BLaER1 (cell line): Measurements from ENCODE around the gene ABHD12B.
"Not testable (repeated sequence)": the region's sequence is repeated elsewhere in the genome, so short reads cannot be mapped to it uniquely, and the experiment has no call there.

Experiments used
- H3K27ac ChIP-seq: shearing (Covaris generic); formaldehyde crosslinking; 2 replicates; pipeline ENCODE4 v1.8.1; 2022
- H3K27me3 ChIP-seq: shearing (Covaris generic); formaldehyde crosslinking; 2 replicates; pipeline ENCODE4 v1.8.1; 2022
- H3K36me3 ChIP-seq: shearing (Covaris generic); formaldehyde crosslinking; 2 replicates; pipeline ENCODE4 v1.8.1; 2022
- H3K4me1 ChIP-seq: shearing (Covaris generic); formaldehyde crosslinking; 2 replicates; pipeline ENCODE4 v1.8.1; 2022
- H3K4me2 ChIP-seq: shearing (Covaris generic); formaldehyde crosslinking; 2 replicates; pipeline ENCODE4 v1.8.1; 2022
- H3K4me3 ChIP-seq: shearing (Covaris generic); formaldehyde crosslinking; 2 replicates; pipeline ENCODE4 v1.8.1; 2022
- H3K9ac ChIP-seq: shearing (Covaris generic); formaldehyde crosslinking; 2 replicates; pipeline ENCODE4 v1.8.1; 2022
- H3K9me3 ChIP-seq: shearing (Covaris generic); formaldehyde crosslinking; 2 replicates; pipeline ENCODE4 v1.8.1; 2022
- H4K20me1 ChIP-seq: shearing (Covaris generic); formaldehyde crosslinking; 2 replicates; pipeline ENCODE4 v1.8.1; 2022
- Cebpa-rat ChIP-seq: shearing (Covaris generic); IDR thresholded peaks from 2 replicates; pipeline ENCODE4 v1.8.1; 2022

Gene ABHD12B

GRCh38 chr14:50883827-50884197, 12.0 kb downstream of the ABHD12B start:
- no peaks in the 10 kb centered on the region for H3K9me3 ChIP-seq
- no peak for TF ChIP-seq Cebpa-rat
- peaks cover 28% of the 10 kb centered on the region for H3K4me1 ChIP-seq
- no peak overlapping the region for H3K4me3 ChIP-seq
- H3K36me3 ChIP-seq: no peaks in the 10 kb centered on the region
- no peaks in the 10 kb centered on the region for H3K27me3 ChIP-seq
- no peak overlapping the region for H3K9ac ChIP-seq
- no peaks in the 10 kb centered on the region for H4K20me1 ChIP-seq
- H3K27ac ChIP-seq: no peak overlapping the region
- no peak overlapping the region for H3K4me2 ChIP-seq

GRCh38 chr14:50887476-50887875, 15.6 kb downstream of the ABHD12B start:
- no peak overlapping the region for H3K9ac ChIP-seq
- no peaks in the 10 kb centered on the region for H3K36me3 ChIP-seq
- no peaks in the 10 kb centered on the region for H4K20me1 ChIP-seq
- 0 out of 2 replicates have a peak, but pooled peaks cover 3% of the 10 kb centered on the region for H3K4me1 ChIP-seq
- no peak overlapping the region for H3K27ac ChIP-seq
- TF ChIP-seq Cebpa-rat: no peak
- H3K4me2 ChIP-seq: no peak overlapping the region
- H3K4me3 ChIP-seq: no peak overlapping the region
- no peaks in the 10 kb centered on the region for H3K9me3 ChIP-seq
- H3K27me3 ChIP-seq: no peaks in the 10 kb centered on the region

- H3K36me3 ChIP-seq: no peaks in the 10 kb centered on the region
- H3K9me3 ChIP-seq: no peaks in the 10 kb centered on the region
- H3K4me3 ChIP-seq: no peak overlapping the region
- H3K9ac ChIP-seq: no peak overlapping the region
- no peaks in the 10 kb centered on the region for H3K27me3 ChIP-seq
- no peaks in the 10 kb centered on the region for H4K20me1 ChIP-seq
- no peak for TF ChIP-seq Cebpa-rat
- no peak overlapping the region for H3K4me2 ChIP-seq
- no peak overlapping the region for H3K27ac ChIP-seq
- H3K4me1 ChIP-seq: no peaks in the 10 kb centered on the region
These were observed 20.4 kb downstream of the ABHD12B start for GRCh38 chr14:50892255-50892654.

- H4K20me1 ChIP-seq, H3K4me2 ChIP-seq, H3K27ac ChIP-seq, H3K4me1 ChIP-seq, H3K9ac ChIP-seq, H3K4me3 ChIP-seq, H3K27me3 ChIP-seq, H3K9me3 ChIP-seq, H3K36me3 ChIP-seq: not testable (repeated sequence)
These were observed 24.6 kb downstream of the ABHD12B start for GRCh38 chr14:50896421-50896820.

- not testable (repeated sequence) for H3K9ac ChIP-seq, H3K4me1 ChIP-seq, H3K4me3 ChIP-seq, H4K20me1 ChIP-seq, H3K4me2 ChIP-seq, H3K27me3 ChIP-seq, H3K27ac ChIP-seq, H3K9me3 ChIP-seq, H3K36me3 ChIP-seq
These were observed 25.2 kb downstream of the ABHD12B start for GRCh38 chr14:50897005-50897404.

- H3K4me1 ChIP-seq: no peaks in the 10 kb centered on the region
- no peaks in the 10 kb centered on the region for H3K27me3 ChIP-seq
- no peak for TF ChIP-seq Cebpa-rat
- no peak overlapping the region for H3K4me2 ChIP-seq
- H3K36me3 ChIP-seq: no peaks in the 10 kb centered on the region
- no peaks in the 10 kb centered on the region for H3K9me3 ChIP-seq
- H3K27ac ChIP-seq: no peak overlapping the region
- H3K4me3 ChIP-seq: no peak overlapping the region
- H3K9ac ChIP-seq: no peak overlapping the region
- no peaks in the 10 kb centered on the region for H4K20me1 ChIP-seq
These were observed 25.9 kb downstream of the ABHD12B start for GRCh38 chr14:50897658-50898175.

- Histone ChIP-seq H3K4me3 (no peak overlapping the region), H3K27me3 (no peaks in the 10 kb centered on the region), H3K4me2 (no peak overlapping the region), H3K9ac (no peak overlapping the region), H3K27ac (no peak overlapping the region), H3K4me1 (no peaks in the 10 kb centered on the region), H3K9me3 (peaks cover 4% of the 10 kb centered on the region; the same call in 1 of the 2 replicates), H4K20me1 (no peaks in the 10 kb centered on the region), H3K36me3 (no peaks in the 10 kb centered on the region)
- TF ChIP-seq Cebpa-rat: no peak
These were observed 29.5 kb downstream of the ABHD12B start for GRCh38 chr14:50901361-50901760.

GRCh38 chr14:50904719-50905118, 32.9 kb downstream of the ABHD12B start:
- TF ChIP-seq Cebpa-rat: no peak
- no peaks in the 10 kb centered on the region for H3K27me3 ChIP-seq
- H3K9ac ChIP-seq: no peak overlapping the region
- peaks cover 4% of the 10 kb centered on the region; the same call in 1 of the 2 replicates for H3K9me3 ChIP-seq
- no peaks in the 10 kb centered on the region for H4K20me1 ChIP-seq
- no peak overlapping the region for H3K4me3 ChIP-seq
- H3K4me1 ChIP-seq: no peaks in the 10 kb centered on the region
- H3K27ac ChIP-seq: no peak overlapping the region
- no peaks in the 10 kb centered on the region for H3K36me3 ChIP-seq
- no peak overlapping the region for H3K4me2 ChIP-seq

GRCh38 chr14:50906326-50907065, 34.6 kb downstream of the ABHD12B start:
- no peak for TF ChIP-seq Cebpa-rat
- no peaks in the 10 kb centered on the region for H3K36me3 ChIP-seq
- H3K4me1 ChIP-seq: no peaks in the 10 kb centered on the region
- H3K9ac ChIP-seq: no peak overlapping the region
- H3K27ac ChIP-seq: no peak overlapping the region
- no peak overlapping the region for H3K4me2 ChIP-seq
- H4K20me1 ChIP-seq: no peaks in the 10 kb centered on the region
- H3K27me3 ChIP-seq: no peaks in the 10 kb centered on the region
- H3K4me3 ChIP-seq: no peak overlapping the region
- peaks cover 4% of the 10 kb centered on the region; the same call in 1 of the 2 replicates for H3K9me3 ChIP-seq

- Histone ChIP-seq H4K20me1 (no peaks in the 10 kb centered on the region), H3K4me2 (no peak overlapping the region), H3K9ac (no peak overlapping the region), H3K27me3 (no peaks in the 10 kb centered on the region), H3K9me3 (no peaks in the 10 kb centered on the region), H3K27ac (no peak overlapping the region), H3K36me3 (no peaks in the 10 kb centered on the region), H3K4me1 (no peaks in the 10 kb centered on the region), H3K4me3 (no peak overlapping the region)
- no peak for TF ChIP-seq Cebpa-rat
These were observed 38.9 kb downstream of the ABHD12B start for GRCh38 chr14:50910495-50911420.
